WI38 (cell line): ENCODE measurements around the gene HINFP.

Experiments used
- H3K4me3 ChIP-seq: 2 replicates; pipeline ENCODE4 v1.5.1; 2011; ENCODE audit warnings: low read depth, mild to moderate bottlenecking, control low read depth, low read length
- TF ChIP-seq, protein P1 (sequence below): IDR thresholded peaks from 2 replicates; pipeline ENCODE4 v1.5.1; 2012; ENCODE audit warnings: low read depth, mild to moderate bottlenecking, control low read depth, low read length

Gene HINFP

DNA sequence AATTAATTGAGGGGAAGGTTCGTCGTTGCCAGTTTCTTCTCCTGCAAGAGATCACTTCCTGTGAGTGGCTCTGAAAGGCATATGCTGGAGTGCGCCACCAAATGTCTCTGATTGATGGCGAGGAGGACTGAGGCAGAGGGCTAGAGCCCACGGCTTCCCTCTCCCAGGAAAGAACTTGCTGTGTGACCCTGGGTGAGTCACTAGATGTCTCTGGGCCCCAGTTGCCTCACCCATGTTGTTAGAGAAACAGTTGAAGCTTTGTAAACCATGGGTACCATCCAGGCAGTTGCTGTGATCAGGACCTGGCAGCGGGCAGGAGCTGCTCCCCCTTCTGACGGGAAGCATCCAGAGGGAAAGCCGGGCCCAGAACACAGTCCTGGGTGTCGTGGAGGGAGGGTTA is 30.7 kb downstream of the HINFP start:
- TF ChIP-seq, protein P1, sequence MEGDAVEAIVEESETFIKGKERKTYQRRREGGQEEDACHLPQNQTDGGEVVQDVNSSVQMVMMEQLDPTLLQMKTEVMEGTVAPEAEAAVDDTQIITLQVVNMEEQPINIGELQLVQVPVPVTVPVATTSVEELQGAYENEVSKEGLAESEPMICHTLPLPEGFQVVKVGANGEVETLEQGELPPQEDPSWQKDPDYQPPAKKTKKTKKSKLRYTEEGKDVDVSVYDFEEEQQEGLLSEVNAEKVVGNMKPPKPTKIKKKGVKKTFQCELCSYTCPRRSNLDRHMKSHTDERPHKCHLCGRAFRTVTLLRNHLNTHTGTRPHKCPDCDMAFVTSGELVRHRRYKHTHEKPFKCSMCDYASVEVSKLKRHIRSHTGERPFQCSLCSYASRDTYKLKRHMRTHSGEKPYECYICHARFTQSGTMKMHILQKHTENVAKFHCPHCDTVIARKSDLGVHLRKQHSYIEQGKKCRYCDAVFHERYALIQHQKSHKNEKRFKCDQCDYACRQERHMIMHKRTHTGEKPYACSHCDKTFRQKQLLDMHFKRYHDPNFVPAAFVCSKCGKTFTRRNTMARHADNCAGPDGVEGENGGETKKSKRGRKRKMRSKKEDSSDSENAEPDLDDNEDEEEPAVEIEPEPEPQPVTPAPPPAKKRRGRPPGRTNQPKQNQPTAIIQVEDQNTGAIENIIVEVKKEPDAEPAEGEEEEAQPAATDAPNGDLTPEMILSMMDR: no peak
- H3K4me3 ChIP-seq: no peak overlapping the region

DNA sequence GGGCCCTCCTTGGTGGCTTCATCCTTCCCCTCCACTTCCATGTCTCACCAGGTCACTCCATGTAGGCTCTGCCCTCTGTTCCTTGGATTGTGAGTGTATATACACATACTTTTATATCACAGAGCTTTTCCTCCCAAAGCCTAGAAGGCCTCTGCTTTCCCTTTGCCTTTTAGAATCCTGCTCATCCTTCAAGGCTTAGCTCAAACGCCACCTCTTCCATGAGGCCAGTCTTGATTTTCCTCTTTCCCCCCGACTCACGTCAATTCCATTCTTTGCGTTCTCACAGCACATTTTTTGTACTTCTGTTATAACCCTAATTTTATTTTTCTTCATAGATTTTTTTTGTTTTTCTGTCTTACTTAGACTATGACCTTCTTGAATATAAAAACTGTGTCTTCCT is 31.2 kb downstream of the HINFP start:
- H3K4me3 ChIP-seq: no peak overlapping the region
- TF ChIP-seq, protein P1: no peak

- TF ChIP-seq, protein P1: no peak
- no peak overlapping the region for H3K4me3 ChIP-seq
Measured at GRCh38 chr11:119153049-119153818, 31.9 kb downstream of the HINFP start.

DNA sequence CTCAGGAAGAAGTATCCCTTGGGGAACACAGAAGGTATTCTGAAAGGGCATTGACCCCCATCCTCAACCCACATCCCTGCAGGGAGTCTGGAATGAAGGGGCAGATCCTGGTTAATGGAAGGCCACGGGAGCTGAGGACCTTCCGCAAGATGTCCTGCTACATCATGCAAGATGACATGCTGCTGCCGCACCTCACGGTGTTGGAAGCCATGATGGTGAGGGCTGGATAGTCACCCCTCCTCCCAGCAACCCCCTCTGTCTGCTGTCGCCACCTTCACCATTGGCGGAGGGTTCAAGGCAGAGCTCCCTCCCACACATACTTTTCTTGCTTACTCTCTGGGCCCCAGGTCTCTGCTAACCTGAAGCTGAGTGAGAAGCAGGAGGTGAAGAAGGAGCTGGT is 32.8 kb downstream of the HINFP start:
- TF ChIP-seq, protein P1: no peak
- no peak overlapping the region for H3K4me3 ChIP-seq

GRCh38 chr11:119155733-119156492 is 34.5 kb downstream of the HINFP start:
- TF ChIP-seq, protein P1: 0 out of 2 replicates have a peak, but pooled peaks have one; percentile 14
- H3K4me3 ChIP-seq: no peak overlapping the region

GRCh38 chr11:119156496-119156895 is 35.1 kb downstream of the HINFP start:
- TF ChIP-seq, protein P1: no peak
- H3K4me3 ChIP-seq: no peak overlapping the region

- TF ChIP-seq, protein P1: no peak
- no peak overlapping the region for H3K4me3 ChIP-seq
Measured at GRCh38 chr11:119157063-119157462, 35.7 kb downstream of the HINFP start.
